Hematopoietic multipotent progenitor cell (in vitro differentiated cells): Measurements from ENCODE around the gene USP28. TPM values are rescaled to one million over a fixed set of nuclear protein-coding genes. Genes with fewer than 3 reads are reported as not detected.
"Not testable (repeated sequence)": the region's sequence is repeated elsewhere in the genome, so short reads cannot be mapped to it uniquely, and the experiment has no call there.

Source experiments
- DNase-seq, 3 donors: peaks; one replicate each; pipeline ENCODE4 v3.0.0-alpha.2; 2011 to 2015; ENCODE audit warnings: low read depth in 2 of 3, low spot score in 2 of 3
- total RNA-seq: library from RNA; depleted of rRNA; stranded (reverse); fragments of >200 nt; gene quantifications from one replicate; pipeline ENCODE4 v1.2.3, GENCODE V29; 2012

The USP28 gene, protein sequence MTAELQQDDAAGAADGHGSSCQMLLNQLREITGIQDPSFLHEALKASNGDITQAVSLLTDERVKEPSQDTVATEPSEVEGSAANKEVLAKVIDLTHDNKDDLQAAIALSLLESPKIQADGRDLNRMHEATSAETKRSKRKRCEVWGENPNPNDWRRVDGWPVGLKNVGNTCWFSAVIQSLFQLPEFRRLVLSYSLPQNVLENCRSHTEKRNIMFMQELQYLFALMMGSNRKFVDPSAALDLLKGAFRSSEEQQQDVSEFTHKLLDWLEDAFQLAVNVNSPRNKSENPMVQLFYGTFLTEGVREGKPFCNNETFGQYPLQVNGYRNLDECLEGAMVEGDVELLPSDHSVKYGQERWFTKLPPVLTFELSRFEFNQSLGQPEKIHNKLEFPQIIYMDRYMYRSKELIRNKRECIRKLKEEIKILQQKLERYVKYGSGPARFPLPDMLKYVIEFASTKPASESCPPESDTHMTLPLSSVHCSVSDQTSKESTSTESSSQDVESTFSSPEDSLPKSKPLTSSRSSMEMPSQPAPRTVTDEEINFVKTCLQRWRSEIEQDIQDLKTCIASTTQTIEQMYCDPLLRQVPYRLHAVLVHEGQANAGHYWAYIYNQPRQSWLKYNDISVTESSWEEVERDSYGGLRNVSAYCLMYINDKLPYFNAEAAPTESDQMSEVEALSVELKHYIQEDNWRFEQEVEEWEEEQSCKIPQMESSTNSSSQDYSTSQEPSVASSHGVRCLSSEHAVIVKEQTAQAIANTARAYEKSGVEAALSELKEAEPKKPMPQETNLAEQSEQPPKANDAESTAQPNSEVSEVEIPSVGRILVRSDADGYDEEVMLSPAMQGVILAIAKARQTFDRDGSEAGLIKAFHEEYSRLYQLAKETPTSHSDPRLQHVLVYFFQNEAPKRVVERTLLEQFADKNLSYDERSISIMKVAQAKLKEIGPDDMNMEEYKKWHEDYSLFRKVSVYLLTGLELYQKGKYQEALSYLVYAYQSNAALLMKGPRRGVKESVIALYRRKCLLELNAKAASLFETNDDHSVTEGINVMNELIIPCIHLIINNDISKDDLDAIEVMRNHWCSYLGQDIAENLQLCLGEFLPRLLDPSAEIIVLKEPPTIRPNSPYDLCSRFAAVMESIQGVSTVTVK
- total RNA-seq = 5.9 TPM

DNA sequence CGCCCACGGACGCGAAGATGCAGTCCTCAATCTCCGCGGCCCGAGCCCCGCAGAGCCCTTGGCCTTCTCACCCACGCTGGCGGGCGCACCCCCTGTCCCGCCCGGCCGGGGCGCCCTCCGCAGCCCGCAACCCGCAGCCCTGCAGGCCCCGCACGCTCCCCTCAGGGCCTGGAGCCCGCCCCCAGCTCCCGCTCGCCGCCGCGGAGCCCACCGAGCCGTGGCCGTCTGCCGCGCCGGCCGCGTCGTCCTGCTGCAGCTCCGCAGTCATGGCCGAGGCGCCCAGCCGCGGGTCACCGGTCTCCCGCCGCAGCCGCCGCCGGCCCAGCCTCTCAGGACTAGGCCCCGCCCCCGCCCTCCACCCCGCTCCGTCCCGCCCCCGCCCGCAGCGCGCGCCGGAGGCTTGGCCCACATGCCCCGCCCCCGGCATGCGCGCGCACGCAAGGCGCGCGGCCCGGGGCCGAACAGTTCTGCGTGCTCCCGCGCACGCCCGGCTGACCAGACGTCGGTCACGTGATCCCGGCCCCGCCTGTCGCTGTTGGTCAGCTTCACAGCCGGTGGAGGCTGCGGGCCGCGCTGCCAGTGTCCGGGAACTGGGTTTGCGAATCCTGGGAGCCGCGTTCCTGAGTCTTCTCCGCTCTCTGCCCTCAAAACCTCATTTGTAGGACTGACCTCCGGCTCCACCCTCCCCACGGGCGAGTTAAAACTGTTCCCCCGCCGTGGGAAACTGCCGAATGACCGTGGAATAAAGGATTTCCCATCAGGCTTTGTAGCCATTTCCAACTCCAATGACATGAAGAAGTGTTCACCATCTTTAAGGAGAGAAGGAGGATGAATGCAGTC, at the start of gene USP28:
USP28 (minus strand) TSS at position 339 of the 840 bp plus-strand sequence; CDS start at position 268, 71 bp downstream.
- peak; percentile 73 to 82 (median 82) for DNase-seq

DNA sequence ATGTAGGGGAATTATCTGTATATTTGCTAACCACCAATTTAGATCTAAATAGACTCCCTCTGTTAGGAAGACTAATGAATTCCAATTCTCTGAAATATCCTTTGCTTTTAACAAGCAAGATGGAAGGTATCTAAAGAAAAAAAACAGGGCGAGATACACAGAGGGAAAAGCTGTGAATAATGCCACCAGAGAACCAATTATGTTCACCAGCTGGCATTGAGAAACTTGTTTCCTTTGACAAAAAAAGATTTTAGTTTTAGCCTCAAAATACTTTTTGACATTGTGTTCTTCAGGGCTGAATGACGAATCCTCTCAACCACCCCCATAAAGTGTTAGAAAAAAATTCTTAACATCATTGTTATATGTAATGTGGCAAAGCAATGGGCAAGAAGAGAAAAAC, 48.2 kb upstream of the USP28 start:
- no peak for DNase-seq

DNA sequence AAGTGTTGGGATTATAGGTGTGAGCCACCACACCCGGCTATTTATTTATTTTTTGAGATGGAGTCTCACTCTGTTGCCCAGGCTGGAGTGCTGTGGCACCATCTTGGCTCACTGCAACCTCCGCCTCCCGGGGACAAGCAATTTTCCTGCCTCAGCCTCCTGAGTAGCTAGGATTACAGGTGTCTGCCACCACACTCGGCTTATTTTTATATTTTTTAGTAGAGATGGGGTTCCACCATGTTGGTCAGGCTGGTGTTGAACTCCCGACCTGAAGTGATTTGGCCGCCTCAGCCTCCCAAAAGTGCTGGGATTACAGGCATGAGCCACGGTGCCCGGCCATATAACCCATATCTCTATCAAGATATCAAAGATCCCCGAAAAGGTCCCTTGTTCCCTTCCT, 36.1 kb upstream of the USP28 start:
- not testable (repeated sequence) for DNase-seq

DNA sequence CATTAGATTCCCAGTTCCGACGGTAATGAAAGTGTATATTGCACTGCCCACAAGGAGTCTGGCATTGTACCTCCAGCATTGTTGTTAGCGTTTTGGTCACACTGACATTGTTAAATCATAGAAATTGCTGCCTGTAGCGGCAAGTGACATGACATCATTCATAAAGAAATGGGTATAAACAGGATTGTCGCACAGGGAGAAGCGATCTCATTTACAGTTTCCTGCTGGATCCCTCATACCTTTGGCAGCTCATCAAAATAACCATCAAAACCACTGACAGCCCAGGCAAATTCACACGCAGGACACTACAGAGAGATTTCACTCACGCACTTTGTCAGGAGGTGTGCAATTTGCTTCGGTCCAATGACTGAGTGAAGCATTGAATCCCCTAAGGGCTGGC, 32.7 kb upstream of the USP28 start:
- no peak for DNase-seq

DNA sequence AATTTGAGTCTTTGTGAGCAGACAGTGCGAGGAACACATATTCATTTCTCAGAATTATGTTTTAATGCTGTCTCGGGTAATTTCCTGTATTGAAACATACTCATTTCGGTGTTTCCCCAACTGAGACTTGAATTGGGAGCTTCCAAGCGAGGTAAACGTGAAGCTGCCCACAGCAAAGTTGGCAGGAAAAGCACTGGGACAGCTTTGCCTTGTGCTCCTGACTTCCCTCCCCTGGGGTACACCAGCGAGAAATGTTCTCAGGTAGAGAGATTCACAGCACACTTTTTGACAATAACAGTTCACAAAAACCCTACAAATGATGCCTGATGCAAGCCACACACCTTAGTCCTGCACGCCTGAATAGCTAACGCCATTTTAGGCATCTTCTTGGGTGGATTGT, 32.3 kb upstream of the USP28 start:
- DNase-seq = no peak

DNA sequence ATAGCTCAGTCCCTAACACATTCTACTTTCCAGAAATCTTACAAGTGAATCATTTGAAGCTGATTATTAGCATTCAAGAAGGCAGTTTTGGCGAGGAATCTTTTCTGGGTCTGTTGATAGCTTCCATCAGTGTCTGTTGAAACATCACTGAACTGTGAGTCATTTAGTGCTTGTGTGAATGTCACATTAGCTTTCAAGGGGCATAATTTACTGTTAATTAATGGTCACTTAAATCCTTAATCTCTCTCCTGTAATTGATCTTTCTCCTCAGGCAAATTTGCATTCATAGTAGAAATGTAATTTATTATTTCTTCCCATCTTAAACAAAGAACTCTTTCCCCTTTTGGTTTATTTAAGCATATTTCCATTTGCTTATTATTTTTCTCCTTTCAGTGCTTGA, 31.8 kb upstream of the USP28 start:
- DNase-seq = no peak

DNA sequence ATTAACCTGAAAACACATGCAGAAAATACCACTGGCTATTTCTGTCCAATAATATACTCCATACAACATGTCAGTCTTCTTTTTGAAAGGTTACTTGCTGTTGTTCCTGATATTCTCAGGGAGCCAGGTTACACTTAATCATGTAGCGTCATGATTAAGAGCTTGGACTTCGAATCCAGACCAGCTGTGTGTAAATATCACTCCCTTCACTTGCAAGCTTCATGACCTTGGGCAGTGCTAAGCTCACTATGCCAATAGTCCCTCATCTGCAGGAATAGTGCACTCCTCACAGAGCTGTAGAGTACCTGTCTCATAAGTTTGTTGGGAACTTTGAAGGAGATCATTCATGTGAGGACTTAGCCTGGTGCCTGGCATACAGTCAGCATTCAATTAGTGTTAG, 31.1 kb upstream of the USP28 start:
- DNase-seq = no peak

DNA sequence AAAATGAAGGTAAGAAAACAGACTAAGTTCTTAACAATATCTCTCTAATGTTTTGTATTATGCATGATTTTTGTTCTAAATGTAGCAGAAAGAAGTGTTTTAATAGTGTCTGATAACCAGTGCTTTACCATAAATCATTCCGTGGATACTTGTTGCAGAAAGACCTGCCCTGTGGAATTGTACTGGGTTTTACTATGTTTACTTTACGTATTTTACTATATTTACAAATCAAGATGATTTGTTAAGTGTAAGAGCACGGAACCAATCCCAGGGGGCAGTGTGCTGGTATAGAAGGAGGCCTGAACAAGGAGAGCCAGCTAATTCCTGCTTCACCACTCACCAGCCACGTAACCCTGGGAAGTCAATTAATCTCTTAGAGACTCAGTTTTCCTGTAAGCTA, 30.7 kb upstream of the USP28 start:
- DNase-seq = no peak

DNA sequence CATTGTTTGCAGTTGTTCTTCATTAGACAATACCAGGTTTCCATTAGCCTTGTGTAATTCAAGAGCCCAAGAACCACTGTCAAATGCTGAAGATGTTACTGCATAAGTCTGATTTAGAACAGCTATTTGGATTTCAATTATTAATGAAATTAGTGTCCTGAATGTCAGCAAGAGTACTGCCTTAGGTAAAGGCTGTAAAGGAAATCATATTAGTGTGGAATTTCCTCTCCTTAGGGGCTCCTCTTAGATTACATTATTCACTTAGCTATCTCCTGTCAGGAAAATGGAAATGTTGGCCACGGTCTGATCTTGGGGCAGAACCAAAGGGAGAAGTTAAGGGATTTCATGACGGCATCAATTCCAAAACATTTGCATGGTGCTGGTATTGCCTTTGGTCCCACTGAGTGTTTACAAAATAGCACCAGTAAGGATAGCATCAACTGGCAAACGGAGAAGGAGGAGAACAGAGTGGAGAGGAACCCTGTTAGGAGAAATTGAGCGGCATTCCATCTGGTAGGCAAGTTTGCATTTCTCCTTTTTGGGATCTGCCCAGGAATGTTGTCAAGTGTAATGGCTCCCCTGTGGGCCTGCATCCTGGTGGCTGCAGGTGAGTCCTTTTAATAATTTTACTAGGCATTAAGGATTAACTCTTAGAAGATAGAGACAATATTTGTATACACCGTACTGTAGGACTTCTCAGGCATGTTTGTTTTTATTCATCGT, 29.2 kb upstream of the USP28 start, which contains the start of gene HTR3B:
HTR3B (plus strand) TSS at position 418 of the 723 bp plus-strand sequence; CDS start at position 556, 138 bp downstream.
- no peak for DNase-seq

DNA sequence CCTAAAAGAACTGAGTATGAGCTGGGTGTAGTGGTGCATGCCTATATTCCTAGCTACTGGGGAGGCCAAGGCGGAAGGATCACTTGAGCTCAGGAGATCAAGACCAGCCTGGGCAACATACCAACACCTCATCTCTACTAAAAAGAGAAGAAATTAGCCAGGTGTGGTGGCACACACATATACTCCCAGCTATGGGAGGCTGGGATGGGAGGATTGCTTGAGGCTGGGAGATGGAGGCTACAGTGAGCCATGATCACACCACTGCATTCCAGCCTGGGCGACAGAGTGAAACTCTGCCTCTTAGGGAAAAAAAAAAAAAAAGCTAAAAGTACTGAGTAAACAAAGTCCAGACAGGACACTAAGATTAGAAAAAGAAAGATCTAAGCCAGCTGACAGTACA, 25.8 kb upstream of the USP28 start:
- DNase-seq = no peak

DNA sequence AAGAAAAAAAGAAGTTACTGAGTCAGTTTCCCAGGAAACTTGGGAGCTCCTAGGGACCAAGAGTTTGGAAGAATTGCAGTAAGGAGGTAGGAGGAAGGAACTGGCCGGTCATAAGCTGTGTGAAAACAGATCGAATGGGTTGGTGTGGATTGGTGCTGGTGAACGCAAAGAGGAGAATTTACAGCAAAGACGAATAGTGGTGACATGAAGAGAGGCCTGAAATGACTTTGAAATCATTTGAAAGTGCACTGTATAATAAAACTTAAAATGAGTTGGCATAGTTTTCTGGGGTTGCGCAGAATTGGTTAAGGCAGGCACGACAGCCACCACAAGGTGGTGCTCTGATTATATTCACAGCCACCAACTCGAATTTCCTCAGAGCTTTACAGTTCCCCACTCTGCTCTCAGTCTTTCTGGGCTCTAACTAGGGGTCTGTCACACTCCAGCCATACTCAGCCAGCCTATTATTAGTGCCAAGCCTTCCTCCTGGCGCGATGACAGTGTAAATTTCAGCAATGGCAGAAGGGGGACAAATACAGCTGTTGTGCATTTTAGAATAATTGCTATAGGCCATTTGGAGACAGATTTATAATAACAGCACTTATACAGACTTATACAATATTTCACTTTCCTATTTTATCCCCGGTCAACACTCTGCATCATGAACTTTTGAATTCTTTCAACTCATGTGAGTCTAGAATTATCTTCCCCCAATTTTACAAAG, 20.9 kb upstream of the USP28 start:
- peak in 2 of 3 donors; percentile 31 to 61 for DNase-seq

DNA sequence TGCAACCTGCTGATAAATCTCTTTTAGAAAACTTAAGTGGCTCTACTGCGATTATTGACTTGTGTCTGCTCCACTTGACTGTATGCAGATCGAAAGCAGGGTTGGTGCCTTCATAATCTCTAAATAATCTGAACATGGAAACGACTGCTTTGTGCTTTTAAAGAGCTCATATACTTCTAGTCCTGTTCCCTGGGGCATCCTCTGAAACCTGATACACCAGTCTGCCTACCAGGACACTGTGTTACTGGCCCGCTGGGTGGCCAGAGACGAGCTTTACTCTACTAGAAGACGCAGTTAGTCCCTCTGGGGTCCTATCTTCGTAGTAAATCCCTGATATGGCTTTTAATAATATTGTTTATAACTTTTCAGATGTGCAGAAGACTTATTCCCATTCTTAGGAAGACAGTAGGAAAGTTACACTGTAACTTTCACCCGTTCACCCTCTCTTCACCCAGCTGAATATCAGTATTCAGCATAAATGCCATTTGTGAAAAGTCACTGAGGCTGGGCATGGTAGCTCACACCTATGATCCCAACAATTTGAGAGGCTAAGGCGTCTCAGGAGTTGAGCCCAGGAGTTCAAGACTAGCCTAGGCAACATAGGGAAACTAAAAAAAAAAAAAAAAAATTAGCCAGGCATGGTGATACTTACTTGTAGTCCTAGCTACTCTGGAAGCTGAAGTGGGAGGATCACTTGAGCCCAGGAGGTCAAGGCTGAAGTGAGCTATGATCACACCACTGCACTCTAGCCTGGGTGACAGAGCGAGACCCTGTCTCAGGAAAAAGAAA, 20.2 kb upstream of the USP28 start:
- DNase-seq = no peak

DNA sequence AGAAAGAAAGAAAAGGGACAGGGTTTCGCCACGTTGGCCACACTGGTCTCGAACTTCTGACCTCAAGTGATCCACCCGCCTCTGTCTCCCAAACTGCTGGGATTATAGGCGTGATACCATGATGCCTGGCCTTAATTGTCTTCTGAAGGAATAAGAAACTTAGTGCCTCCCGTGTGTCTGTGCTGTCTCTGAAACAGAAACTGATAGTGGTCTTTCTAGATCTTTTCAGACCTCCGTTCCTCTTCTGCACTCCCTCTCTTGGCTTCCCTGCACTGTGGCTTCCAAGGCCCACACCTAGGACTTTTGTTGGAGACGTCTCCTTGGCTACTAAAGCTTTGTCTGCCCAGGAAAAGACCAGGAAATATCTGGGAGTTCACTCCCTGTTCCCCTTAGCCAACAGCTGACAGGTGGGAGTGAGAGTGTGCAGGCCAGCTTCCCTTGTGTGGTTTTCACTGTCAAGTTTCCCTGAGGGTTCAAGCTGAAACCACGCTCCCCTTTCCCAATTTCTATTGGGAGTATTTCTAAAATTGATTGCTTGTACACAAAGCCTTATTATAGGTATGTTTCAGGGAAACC, 19.1 kb upstream of the USP28 start:
- no peak for DNase-seq

DNA sequence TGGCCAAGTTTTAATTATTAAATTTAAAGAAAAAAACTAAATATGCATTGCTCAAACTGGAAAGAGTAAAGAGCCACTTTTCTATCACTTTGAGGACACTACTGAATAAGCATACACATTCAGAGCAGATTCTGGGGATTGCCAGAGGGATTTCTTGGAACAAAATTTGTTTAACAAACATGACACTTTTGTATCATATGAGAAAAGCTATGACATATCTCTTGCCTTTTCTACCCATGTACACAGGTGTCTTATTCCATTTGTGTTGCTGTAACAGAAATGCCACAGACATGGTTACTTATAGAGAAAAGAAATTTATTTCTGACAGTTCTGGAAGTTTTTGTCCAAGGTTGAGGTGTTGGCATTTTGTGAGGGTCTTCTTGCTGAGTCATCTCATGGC, 13.5 kb upstream of the USP28 start:
- no peak for DNase-seq

DNA sequence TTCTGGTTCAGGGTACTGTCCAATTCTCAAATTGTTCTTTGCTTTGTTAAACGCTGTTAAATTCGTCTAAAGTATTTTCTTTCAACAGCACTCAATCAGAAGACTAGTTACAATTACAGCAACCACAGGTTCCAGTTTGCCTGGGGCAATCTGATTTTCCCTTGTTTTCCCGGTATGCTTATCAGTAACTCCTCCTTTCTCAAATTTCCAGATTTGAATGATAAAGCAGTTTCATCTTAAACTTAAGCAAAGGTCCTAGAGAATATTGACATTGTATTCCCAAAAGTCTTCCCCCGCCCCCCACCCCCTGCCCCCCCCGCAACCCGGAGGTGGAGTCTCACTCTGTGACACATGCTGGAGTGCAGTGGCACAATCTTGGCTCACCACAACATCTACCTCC, 10.5 kb upstream of the USP28 start:
- DNase-seq = no peak

DNA sequence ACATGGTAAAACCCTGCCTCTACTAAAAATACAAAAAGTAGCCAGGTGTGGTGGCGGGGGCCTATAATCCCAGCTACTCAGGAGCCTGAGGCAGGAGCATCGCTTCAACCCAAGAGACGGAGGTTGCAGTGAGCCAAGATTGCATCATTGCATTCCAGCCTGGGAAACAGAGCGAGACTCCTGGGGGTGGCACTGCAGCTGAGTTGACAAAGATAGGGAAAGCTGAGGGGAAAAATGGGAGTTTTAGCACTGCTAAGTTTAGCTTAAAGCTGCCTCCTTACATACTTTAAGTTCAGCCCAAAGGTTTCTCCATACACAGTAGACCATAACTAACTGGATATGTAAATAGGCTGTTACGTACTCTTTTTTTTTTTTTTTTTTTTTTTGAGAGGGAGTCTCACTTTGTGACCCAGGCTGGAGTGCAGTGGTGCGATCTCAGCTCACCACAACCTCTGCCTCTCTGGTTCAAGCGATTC, 9.0 kb upstream of the USP28 start:
- no peak for DNase-seq

DNA sequence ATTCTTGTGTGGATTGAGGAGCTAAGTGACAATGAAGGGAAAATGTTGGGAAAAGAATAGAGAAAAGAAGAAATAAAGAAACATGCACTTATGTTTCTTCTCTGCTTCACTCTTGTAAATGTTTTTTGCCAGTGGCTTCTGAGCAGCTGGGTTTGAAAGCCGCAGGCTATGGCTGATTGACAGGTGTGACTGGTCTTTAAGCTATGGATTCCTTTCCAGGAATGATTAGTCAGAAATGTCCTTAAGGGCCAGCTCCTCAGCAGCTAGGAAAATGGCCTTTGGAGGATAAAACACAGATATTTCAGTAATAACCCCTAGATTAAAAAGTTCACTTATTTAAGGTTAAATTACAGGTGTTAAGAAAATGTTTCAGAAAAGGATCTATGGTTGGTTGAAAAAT, 6.5 kb upstream of the USP28 start:
- DNase-seq = no peak

DNA sequence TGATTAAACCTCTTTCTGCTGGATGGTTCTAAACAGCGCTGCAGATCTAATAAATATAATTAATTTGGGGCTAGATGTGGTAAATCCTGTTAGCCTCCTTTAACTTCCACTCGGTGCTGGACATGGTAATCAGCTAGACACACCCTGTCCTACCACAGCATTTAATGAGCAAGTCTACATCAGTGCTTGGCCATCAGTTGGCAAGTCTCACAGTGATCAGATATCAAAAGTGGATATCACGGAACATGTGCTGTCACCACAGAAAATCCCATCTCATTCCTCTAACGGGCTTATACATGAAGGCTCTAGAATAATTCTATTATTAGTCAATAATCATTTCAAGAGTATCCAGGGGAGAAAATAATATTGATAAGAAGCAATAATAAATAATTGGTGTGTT, 5.6 kb upstream of the USP28 start:
- no peak for DNase-seq
